HEK293T (cell line): ENCODE data around the gene CYB5R3.

Experiments used
- BHLHE40 ChIP-seq: fragments of 450-650 bp; IDR thresholded peaks from 2 replicates; pipeline ENCODE4 v1.6.1; 2016; ENCODE audit warnings: mild to moderate bottlenecking, moderate library complexity, borderline replicate concordance
- FOXA1 ChIP-seq: fragments of 450-650 bp; IDR thresholded peaks from 2 replicates; pipeline ENCODE4 v1.6.1; 2016; ENCODE audit warnings: mild to moderate bottlenecking
- FOXM1 ChIP-seq: fragments of 450-650 bp; IDR thresholded peaks from 2 replicates; pipeline ENCODE4 v1.6.1; 2017; ENCODE audit warnings: mild to moderate bottlenecking, borderline replicate concordance
- SP1 ChIP-seq: fragments of 450-650 bp; IDR thresholded peaks from 2 replicates; pipeline ENCODE4 v1.6.1; 2017
- SUZ12 ChIP-seq: fragments of 450-650 bp; IDR thresholded peaks from 2 replicates; pipeline ENCODE4 v1.6.1; 2016; ENCODE audit warnings: mild to moderate bottlenecking
- TARDBP ChIP-seq: fragments of 450-650 bp; IDR thresholded peaks from 2 replicates; pipeline ENCODE4 v1.6.1; 2016

DNA sequence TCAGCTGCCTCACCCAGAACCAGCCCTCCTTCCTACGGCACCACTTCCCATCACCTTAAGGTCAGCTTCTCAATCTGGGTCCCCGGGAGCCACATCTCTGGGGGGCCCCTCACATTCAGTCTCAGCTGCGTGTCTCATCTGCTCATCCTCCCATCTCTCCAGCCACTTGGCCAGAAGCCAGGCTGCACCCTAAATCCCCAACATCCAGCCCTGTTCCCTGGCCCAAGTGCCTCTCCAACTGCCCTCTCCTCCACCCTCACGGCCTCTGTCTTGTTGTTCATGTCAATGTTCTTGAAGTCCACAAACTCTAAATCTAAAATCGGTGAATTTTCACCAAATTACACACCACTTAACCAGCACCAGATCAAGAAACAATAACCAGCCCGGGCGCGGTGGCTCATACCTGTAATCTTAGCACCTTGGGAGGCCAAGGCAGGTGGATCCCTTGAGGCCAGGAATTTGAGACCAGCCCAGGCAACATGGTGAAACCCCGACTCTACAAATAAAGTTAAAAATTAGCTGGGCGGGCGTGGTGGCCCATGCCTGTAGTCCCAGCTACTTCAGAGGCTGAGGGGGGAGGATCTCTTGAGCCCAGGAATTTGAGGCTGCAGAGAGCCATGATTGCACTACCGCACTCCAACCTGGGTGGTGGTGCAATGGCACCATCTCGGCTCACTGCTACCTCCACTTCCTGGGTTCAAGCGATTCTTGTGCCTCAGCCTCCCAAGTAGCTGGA is 37.7 kb upstream of the CYB5R3 start:
- TF ChIP-seq FOXM1: no peak
- no peak for TF ChIP-seq SP1
- no peak for TF ChIP-seq SUZ12
- no peak for TF ChIP-seq FOXA1
- TF ChIP-seq BHLHE40: no peak
- TF ChIP-seq TARDBP: no peak
